NT2/D1 (cell line): Measurements from ENCODE around the gene PPP1R9A.

Experiments
- SUZ12 ChIP-seq: IDR thresholded peaks from 2 replicates; pipeline ENCODE4 v1.6.1; 2011; ENCODE audit not compliant: insufficient read length, insufficient read depth; ENCODE audit errors: extremely low read depth
- YY1 ChIP-seq: IDR thresholded peaks from 2 replicates; pipeline ENCODE4 v1.6.1; 2011; ENCODE audit not compliant: insufficient read length, insufficient read depth
- ZNF274 ChIP-seq: IDR thresholded peaks from 2 replicates; pipeline ENCODE4 v1.6.1; 2011; ENCODE audit warnings: mild to moderate bottlenecking, low read depth, low read length

DNA sequence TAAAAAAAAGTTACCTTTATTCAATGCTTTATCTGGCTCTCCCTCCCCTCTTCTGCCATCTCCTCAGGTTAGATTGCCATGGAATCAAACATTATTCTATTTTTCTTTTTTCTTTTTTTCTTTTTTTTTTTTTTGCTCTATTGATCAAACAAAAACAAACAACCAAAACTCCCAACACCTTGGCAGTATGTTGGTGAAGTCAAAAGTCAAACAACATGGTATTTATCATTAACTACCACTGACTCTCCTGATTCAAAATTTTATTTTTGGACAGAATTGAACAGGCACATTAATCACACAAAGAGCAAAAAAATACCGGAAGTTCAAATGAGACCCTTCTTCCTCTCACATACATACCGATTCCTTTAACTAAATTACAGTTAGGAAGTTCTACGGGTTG, 410.6 kb downstream of the PPP1R9A start:
- no peak for TF ChIP-seq YY1
- no peak for TF ChIP-seq ZNF274
- no peak for TF ChIP-seq SUZ12
